Stimulated activated naive B cell treated with anti-CD40 and anti-IgM and Interleukin-4, amounts not matched to agents 10 μg/mL and 1 μg/mL and 100 μg/mL, for 72 hours (primary cell): ENCODE results near the gene TRAIP.
A peak's percentile ranks its signal among the peaks of the same experiment; 100 is the strongest.
"Not testable (repeated sequence)": the region's sequence is repeated elsewhere in the genome, so short reads cannot be mapped to it uniquely, and the experiment has no call there.

Source experiments
- ATAC-seq, 2 donors: fragments of 150-1000 bp; cut with Tn5 transposase; replicated peaks; 2 replicates each; pipeline ENCODE4 v1.10.0; 2021; ENCODE audit warnings: moderate library complexity in 1 of 2
- DNase-seq: peaks from one replicate; pipeline ENCODE4 v3.0.0; 2021
- H3K27ac Mint-ChIP-seq: one replicate; pipeline ENCODE4 v1.8.0; 2022; ENCODE audit warnings: mild to moderate bottlenecking, mixed read lengths
- H3K27me3 Mint-ChIP-seq, 2 donors: one replicate each; pipeline ENCODE4 v1.8.0; 2022; ENCODE audit warnings: mixed read lengths in 2 of 2
- H3K36me3 Mint-ChIP-seq, 2 donors: one replicate each; pipeline ENCODE4 v1.8.0; 2022; ENCODE audit warnings: mixed read lengths in 2 of 2, mild to moderate bottlenecking in 1 of 2
- H3K4me1 Mint-ChIP-seq, 2 donors: one replicate each; pipeline ENCODE4 v1.8.0; 2022; ENCODE audit warnings: mixed read lengths in 2 of 2, mild to moderate bottlenecking in 1 of 2
- H3K4me3 Mint-ChIP-seq, 2 donors: one replicate each; pipeline ENCODE4 v1.8.0; 2022; ENCODE audit warnings: mild to moderate bottlenecking in 2 of 2, mixed read lengths in 2 of 2, moderate library complexity in 1 of 2
- H3K9me3 Mint-ChIP-seq, 2 donors: one replicate each; pipeline ENCODE4 v1.8.0; 2022; ENCODE audit warnings: mixed read lengths in 2 of 2, mild to moderate bottlenecking in 1 of 2

Gene TRAIP

GRCh38 chr3:49856181-49857005 lies at the start of gene TRAIP:
TSS of gene TRAIP (minus strand) at chr3:49856564. CDS start at chr3:49856453, 111 bp downstream.
- Mint-ChIP-seq H3K27ac (peak within 1 kb of the TSS; percentile 90), H3K4me1 (peaks cover 6 to 8% of the 10 kb centered on the region in 2 donors), H3K27me3 (no peaks in the 10 kb centered on the region), H3K9me3 (no peaks in the 10 kb centered on the region), H3K4me3 (peak within 1 kb of the TSS; percentile 95), H3K36me3 (no peaks in the 10 kb centered on the region)
- peak; percentile 92 for DNase-seq
- ATAC-seq = peak; percentile 99

- not testable (repeated sequence) for H3K9me3 Mint-ChIP-seq, ATAC-seq, H3K36me3 Mint-ChIP-seq, DNase-seq, H3K27me3 Mint-ChIP-seq, H3K27ac Mint-ChIP-seq
- Mint-ChIP-seq H3K4me1 (peaks cover 19 to 23% of the 10 kb centered on the region in 2 donors), H3K4me3 (peak overlapping the region; percentile 80 to 86)
Observed at GRCh38 chr3:49904448-49904847, 48.1 kb upstream of the TRAIP start.

- Mint-ChIP-seq H3K27me3 (no peaks in the 10 kb centered on the region), H3K4me3 (peak within 1 kb of the TSS; percentile 80 to 86)
- peak; percentile 95 to 97 for ATAC-seq
Observed at GRCh38 chr3:49903451-49904424, 47.4 kb upstream of the TRAIP start, which contains the start of gene MST1R. TSS of gene MST1R (minus strand) at chr3:49903873. CDS start at chr3:49903609, 264 bp downstream.

GRCh38 chr3:49902511-49903345 lies 46.4 kb upstream of the TRAIP start:
- no peaks in the 10 kb centered on the region for H3K27me3 Mint-ChIP-seq
- ATAC-seq = no peak
- H3K9me3 Mint-ChIP-seq = no peaks in the 10 kb centered on the region
- no peak overlapping the region for H3K4me3 Mint-ChIP-seq
- H3K27ac Mint-ChIP-seq = no peak overlapping the region
- peaks cover 0 to 3% of the 10 kb centered on the region in 2 donors for H3K36me3 Mint-ChIP-seq
- peaks cover 19 to 23% of the 10 kb centered on the region in 2 donors for H3K4me1 Mint-ChIP-seq
- no peak for DNase-seq

More at GRCh38 chr3:49903451-49904424, 47.4 kb upstream of the TRAIP start, which contains the start of gene MST1R:
- H3K4me1 Mint-ChIP-seq = peaks cover 19 to 23% of the 10 kb centered on the region in 2 donors
- peaks cover 0 to 3% of the 10 kb centered on the region in 2 donors for H3K36me3 Mint-ChIP-seq
- H3K27ac Mint-ChIP-seq = peak within 1 kb of the TSS; percentile 85
- no peaks in the 10 kb centered on the region for H3K9me3 Mint-ChIP-seq
- peak; percentile 64 for DNase-seq

GRCh38 chr3:49901366-49902339 lies 45.3 kb upstream of the TRAIP start:
- Mint-ChIP-seq H3K4me1 (peaks cover 16 to 22% of the 10 kb centered on the region in 2 donors), H3K9me3 (no peaks in the 10 kb centered on the region)

GRCh38 chr3:49900491-49901153 lies 44.3 kb upstream of the TRAIP start:
- ATAC-seq = no peak
- Mint-ChIP-seq H3K4me3 (no peak overlapping the region), H3K4me1 (peaks cover 9 to 11% of the 10 kb centered on the region in 2 donors), H3K27ac (no peak overlapping the region), H3K27me3 (no peaks in the 10 kb centered on the region), H3K9me3 (no peaks in the 10 kb centered on the region), H3K36me3 (peaks cover 0 to 3% of the 10 kb centered on the region in 2 donors)
- DNase-seq = no peak

More at GRCh38 chr3:49901366-49902339, 45.3 kb upstream of the TRAIP start:
- Mint-ChIP-seq H3K36me3 (peaks cover 0 to 3% of the 10 kb centered on the region in 2 donors), H3K27ac (peak overlapping the region; percentile 20), H3K27me3 (no peaks in the 10 kb centered on the region), H3K4me3 (no peak overlapping the region)
- no peak for ATAC-seq
- DNase-seq = no peak

GRCh38 chr3:49899815-49900214 lies 43.5 kb upstream of the TRAIP start:
- Mint-ChIP-seq H3K27ac (no peak overlapping the region), H3K9me3 (no peaks in the 10 kb centered on the region), H3K4me3 (no peak overlapping the region), H3K4me1 (peaks cover 6 to 7% of the 10 kb centered on the region in 2 donors), H3K36me3 (peaks cover 0 to 3% of the 10 kb centered on the region in 2 donors), H3K27me3 (no peaks in the 10 kb centered on the region)
- no peak for ATAC-seq
- DNase-seq = no peak

- H3K4me1 Mint-ChIP-seq = peaks cover 3 to 4% of the 10 kb centered on the region in 2 donors
- no peaks in the 10 kb centered on the region for H3K27me3 Mint-ChIP-seq
- DNase-seq = no peak
- no peak for ATAC-seq
- H3K27ac Mint-ChIP-seq = no peak overlapping the region
- peaks cover 0 to 2% of the 10 kb centered on the region in 2 donors for H3K36me3 Mint-ChIP-seq
- H3K4me3 Mint-ChIP-seq = no peak overlapping the region
- H3K9me3 Mint-ChIP-seq = no peaks in the 10 kb centered on the region
Observed at GRCh38 chr3:49898991-49899390, 42.6 kb upstream of the TRAIP start.

- Mint-ChIP-seq H3K4me1 (peaks cover 0 to under 1% of the 10 kb centered on the region in 2 donors), H3K36me3 (no peaks in the 10 kb centered on the region), H3K4me3 (no peak overlapping the region), H3K27me3 (no peaks in the 10 kb centered on the region), H3K27ac (no peak overlapping the region), H3K9me3 (no peaks in the 10 kb centered on the region)
- ATAC-seq = no peak
- no peak for DNase-seq
Observed at GRCh38 chr3:49896345-49896744, 40.0 kb upstream of the TRAIP start.

GRCh38 chr3:49895791-49896190 lies 39.4 kb upstream of the TRAIP start:
- ATAC-seq = no peak
- H3K4me3 Mint-ChIP-seq = no peak overlapping the region

GRCh38 chr3:49889296-49889695 lies 32.9 kb upstream of the TRAIP start:
- Mint-ChIP-seq H3K27ac (no peak overlapping the region), H3K4me3 (no peak overlapping the region), H3K27me3 (no peaks in the 10 kb centered on the region), H3K9me3 (no peaks in the 10 kb centered on the region), H3K36me3 (no peaks in the 10 kb centered on the region), H3K4me1 (no peaks in the 10 kb centered on the region)
- no peak for ATAC-seq
- no peak for DNase-seq

More at GRCh38 chr3:49895791-49896190, 39.4 kb upstream of the TRAIP start:
- DNase-seq = no peak
- Mint-ChIP-seq H3K36me3 (no peaks in the 10 kb centered on the region), H3K27me3 (no peaks in the 10 kb centered on the region), H3K27ac (no peak overlapping the region), H3K4me1 (no peaks in the 10 kb centered on the region), H3K9me3 (no peaks in the 10 kb centered on the region)

- Mint-ChIP-seq H3K4me3 (no peak overlapping the region), H3K27ac (no peak overlapping the region)
- no peak for ATAC-seq
Observed at GRCh38 chr3:49886922-49887265, 30.5 kb upstream of the TRAIP start.

More at GRCh38 chr3:49886922-49887265, 30.5 kb upstream of the TRAIP start:
- no peaks in the 10 kb centered on the region for H3K9me3 Mint-ChIP-seq
- no peaks in the 10 kb centered on the region for H3K4me1 Mint-ChIP-seq
- no peak for DNase-seq
- H3K27me3 Mint-ChIP-seq = peaks cover 1 to 2% of the 10 kb centered on the region in 2 donors
- H3K36me3 Mint-ChIP-seq = no peaks in the 10 kb centered on the region
